ENCODE results near the gene ATG7. TPM values are rescaled to one million over a fixed set of nuclear protein-coding genes. Genes with fewer than 3 reads are reported as not detected.
A peak's percentile ranks its signal among the peaks of the same experiment; 100 is the strongest.

ATG7 gene
- total and polyA plus RNA-seq, 11 donors: 4.4 to 45.1 (median 14.4) TPM

DNA sequence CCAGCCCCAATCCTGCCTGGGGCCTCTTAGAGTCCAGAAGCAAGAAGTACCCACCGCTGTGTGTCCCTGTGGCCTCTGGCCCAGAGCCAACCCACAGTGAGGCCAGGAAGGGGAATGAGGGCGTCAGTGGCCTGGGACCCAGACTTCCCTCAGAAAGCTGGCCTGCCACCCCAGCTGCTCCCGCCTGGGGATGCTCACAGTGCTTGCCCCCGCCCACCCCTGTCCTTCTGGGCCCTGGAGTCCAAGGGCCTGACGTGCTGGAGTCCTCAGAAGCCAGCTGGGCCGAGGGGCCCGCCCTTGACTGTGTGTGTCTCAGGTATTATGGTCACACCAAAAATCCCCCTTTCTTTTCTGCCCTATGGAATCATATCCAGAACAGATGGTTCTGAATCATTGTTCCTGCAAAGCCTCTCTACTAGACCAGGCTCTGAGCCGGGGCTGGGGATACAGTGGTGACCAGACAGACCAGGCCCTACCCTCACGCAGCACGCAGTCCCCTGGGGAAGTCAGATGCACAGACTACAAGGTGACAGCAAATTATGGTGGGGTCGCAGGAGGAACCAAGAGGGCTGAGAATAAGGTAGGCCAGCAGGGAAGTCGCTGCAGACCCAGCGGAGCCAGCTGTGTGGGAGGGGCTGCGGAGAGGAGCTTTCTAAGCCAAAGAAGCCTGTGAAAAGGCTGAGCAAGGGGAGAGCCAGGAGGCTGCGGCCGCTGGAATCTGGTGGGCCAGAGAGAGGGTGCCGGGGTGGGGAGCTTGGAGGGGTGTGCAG, 272.4 kb downstream of the ATG7 start:
- ATAC-seq (peak in 3 of 4 donors; percentile 43 to 64 (median 48)), DNase-seq (peak in 4 of 5 donors; percentile 41 to 75 (median 52))
- no peaks in the 10 kb centered on the region for H3K27me3 ChIP-seq
- peak overlapping the region in 10 of 12 donors; percentile 30 to 73 (median 47) for H3K27ac ChIP-seq
- H3K4me3 ChIP-seq: peak overlapping the region in 2 of 12 donors; percentile 10 to 24
- no peak for TF ChIP-seq POLR2A (IDR thresholded peaks at IDR 0.05)
- TF ChIP-seq CTCF (IDR thresholded peaks at IDR 0.05): no peak
- intact Hi-C loops (cut with DNase I): loop anchor here in 1 of 10 donors (10.0 kb wide), 1 partner anchor 70 kb away; no protein-coding TSS in a partner anchor
- peaks cover 0 to 4% (median 0%) of the 10 kb centered on the region in 12 donors for H3K9me3 ChIP-seq
- H3K36me3 ChIP-seq: no peaks in the 10 kb centered on the region
- H3K4me1 ChIP-seq: peaks cover 0 to 38% (median 27%) of the 10 kb centered on the region in 12 donors
- 59 to 71% (median 64%) methylated on average over 11 to 17 of the region's 17 CpGs for WGBS, 4 donors

DNA sequence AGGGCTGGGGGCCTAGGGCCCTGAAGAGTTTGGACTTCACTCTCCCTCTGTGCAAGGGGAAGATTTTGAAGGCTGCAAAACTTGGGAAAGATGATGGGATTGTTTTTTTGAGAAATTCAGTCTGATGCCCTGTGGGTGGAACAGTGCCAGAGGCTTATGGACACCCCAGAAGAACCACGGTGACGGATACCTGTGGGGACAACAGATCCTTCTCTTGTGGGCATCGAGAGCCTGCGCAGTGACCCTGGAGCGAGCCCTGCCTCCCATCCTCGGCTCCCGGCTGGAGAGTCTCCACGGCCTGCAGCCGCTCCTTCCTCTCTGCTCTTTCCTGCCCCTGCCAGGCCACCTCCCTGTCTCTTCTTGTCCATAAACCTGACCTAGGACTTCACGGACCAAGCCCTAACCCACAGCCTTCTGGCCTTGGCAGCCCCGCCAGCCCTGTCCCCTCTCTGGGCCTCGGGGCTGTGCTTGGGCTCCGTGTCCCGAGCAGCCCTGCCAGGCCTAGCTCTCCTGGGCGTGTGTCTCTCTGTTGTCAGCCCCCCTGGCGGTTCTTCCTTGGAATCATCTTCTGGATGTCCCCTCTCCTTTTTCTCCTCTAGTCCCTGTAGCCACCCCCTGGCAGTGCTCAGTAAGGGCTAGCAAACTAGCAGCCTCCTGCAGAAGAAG, 273.1 kb downstream of the ATG7 start:
- no peaks in the 10 kb centered on the region for H3K27me3 ChIP-seq
- peaks cover 0 to 4% (median 0%) of the 10 kb centered on the region in 12 donors for H3K9me3 ChIP-seq
- intact Hi-C loops (cut with DNase I): loop anchor here in 1 of 10 donors (10.0 kb wide), 1 partner anchor 71 kb away; no protein-coding TSS in a partner anchor
- H3K27ac ChIP-seq: peak overlapping the region in 11 of 12 donors; percentile 8 to 73 (median 47)
- ATAC-seq: peak in 3 of 4 donors; percentile 33 to 54 (median 37)
- peak in 1 of 12 donors; percentile 11 for TF ChIP-seq CTCF (IDR thresholded peaks at IDR 0.05)
- no peak for TF ChIP-seq POLR2A (IDR thresholded peaks at IDR 0.05)
- 57 to 81% (median 68%) methylated on average over 16 of the region's 16 CpGs for WGBS, 4 donors
- DNase-seq: peak in 2 of 5 donors; percentile 29 to 60
- H3K4me3 ChIP-seq: peak overlapping the region in 2 of 12 donors; percentile 10 to 24
- peaks cover 0 to 42% (median 27%) of the 10 kb centered on the region in 12 donors for H3K4me1 ChIP-seq
- no peaks in the 10 kb centered on the region for H3K36me3 ChIP-seq

DNA sequence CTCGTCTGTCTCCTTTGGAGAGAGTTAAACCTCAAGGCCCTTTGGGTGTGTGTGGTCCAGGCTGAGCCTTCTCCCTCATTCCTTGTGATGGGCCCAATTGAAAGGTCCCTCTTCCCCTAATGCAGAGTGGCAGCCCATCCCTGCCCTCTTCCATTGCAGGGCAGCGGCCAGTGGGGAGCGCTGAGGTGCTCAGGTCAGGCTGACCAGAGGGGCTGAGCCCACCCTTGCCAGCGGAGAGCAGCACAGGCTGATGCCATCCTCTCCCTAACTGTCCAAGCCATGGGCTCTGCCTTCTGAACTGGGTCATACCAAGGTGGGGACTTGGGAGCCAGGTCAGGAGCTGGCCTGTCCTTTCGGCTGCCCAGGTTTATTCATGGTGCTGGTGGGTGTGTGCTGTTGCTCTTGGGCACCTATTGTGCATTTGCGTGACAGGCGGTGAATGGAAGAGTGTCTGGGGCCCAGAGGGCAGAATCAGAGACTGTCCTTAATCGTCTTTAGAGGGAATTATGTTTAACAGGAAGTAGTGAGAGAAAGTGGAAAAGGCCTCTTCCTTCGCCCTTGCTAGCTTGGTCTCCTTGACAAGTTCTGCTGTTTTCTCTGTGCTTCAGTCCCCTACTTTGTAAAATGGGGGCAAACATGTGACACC, 274.6 kb downstream of the ATG7 start:
- intact Hi-C loops (cut with DNase I): loop anchor here in 1 of 10 donors (10.0 kb wide), 1 partner anchor 72 kb away; no protein-coding TSS in a partner anchor
- Histone ChIP-seq H3K9me3 (peaks cover 0 to 4% (median 0%) of the 10 kb centered on the region in 12 donors), H3K4me1 (peaks cover 0 to 53% (median 28%) of the 10 kb centered on the region in 12 donors), H3K27me3 (no peaks in the 10 kb centered on the region), H3K27ac (no peak overlapping the region), H3K36me3 (no peaks in the 10 kb centered on the region), H3K4me3 (no peak overlapping the region)
- no peak for TF ChIP-seq CTCF (IDR thresholded peaks at IDR 0.05)
- no peak for TF ChIP-seq POLR2A (IDR thresholded peaks at IDR 0.05)
- 93 to 95% (median 94%) methylated on average over 8 to 9 of the region's 9 CpGs for WGBS, 4 donors
- ATAC-seq: no peak
- peak in 1 of 5 donors; percentile 21 for DNase-seq

Data from heart left ventricle (tissue), 16 donors.